Lower leg skin (tissue), 3 donors: ENCODE results near the gene PTPRN2.

Experiments
- POLR2A ChIP-seq, 2 donors: fragments of 450-650 bp; IDR thresholded peaks; one replicate each; pipeline ENCODE4 v1.6.1; 2016 to 2017; ENCODE audit warnings: antibody characterized with exemption in 2 of 2, mild to moderate bottlenecking in 1 of 2, moderate library complexity in 1 of 2
- TF ChIP-seq, protein P1 (sequence below), 3 donors: fragments of 450-650 bp; IDR thresholded peaks; one replicate each; pipeline ENCODE4 v1.5.1; 2016; ENCODE audit warnings: antibody characterized with exemption in 3 of 3, mild to moderate bottlenecking in 3 of 3, moderate library complexity in 2 of 3

DNA sequence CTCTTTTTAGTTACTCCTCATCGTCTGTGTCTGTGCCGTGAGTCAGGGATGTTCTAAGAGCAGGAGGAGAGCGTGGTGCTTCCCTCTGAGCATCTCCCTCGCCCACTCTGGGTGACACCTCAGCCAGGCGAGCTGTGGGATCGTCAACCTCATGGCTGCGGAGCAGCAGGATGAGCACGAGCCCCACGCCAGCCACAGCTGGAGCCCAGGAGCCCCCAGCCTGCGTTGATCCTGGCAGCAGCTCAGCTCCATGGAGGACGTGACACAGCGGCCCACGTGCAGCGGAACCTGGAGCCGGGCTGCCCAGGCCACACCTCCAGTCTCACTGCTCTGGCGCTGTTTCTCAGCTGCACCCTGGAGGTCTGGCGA, 512.0 kb downstream of the PTPRN2 start:
- no peak for TF ChIP-seq POLR2A (IDR thresholded peaks at IDR 0.05)
- TF ChIP-seq, protein P1, sequence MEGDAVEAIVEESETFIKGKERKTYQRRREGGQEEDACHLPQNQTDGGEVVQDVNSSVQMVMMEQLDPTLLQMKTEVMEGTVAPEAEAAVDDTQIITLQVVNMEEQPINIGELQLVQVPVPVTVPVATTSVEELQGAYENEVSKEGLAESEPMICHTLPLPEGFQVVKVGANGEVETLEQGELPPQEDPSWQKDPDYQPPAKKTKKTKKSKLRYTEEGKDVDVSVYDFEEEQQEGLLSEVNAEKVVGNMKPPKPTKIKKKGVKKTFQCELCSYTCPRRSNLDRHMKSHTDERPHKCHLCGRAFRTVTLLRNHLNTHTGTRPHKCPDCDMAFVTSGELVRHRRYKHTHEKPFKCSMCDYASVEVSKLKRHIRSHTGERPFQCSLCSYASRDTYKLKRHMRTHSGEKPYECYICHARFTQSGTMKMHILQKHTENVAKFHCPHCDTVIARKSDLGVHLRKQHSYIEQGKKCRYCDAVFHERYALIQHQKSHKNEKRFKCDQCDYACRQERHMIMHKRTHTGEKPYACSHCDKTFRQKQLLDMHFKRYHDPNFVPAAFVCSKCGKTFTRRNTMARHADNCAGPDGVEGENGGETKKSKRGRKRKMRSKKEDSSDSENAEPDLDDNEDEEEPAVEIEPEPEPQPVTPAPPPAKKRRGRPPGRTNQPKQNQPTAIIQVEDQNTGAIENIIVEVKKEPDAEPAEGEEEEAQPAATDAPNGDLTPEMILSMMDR (IDR thresholded peaks at IDR 0.05): no peak
